H1 (cell line): ENCODE measurements around the gene TRAF3IP1. TPM values are rescaled to one million over a fixed set of nuclear protein-coding genes. Genes with fewer than 3 reads are reported as not detected.

Experiments used
- CTCF ChIA-PET: fragments of 300-600 bp; sonication (Branson Sonifier 250); formaldehyde crosslinking; loops from one replicate; lab custom pipeline; 2021; ENCODE audit not compliant: partially characterized antibody; lab: Charles Lee
- POLR2A ChIA-PET: fragments of 300-600 bp; sonication (Branson Sonifier 250); formaldehyde crosslinking; loops from one replicate; lab custom pipeline; 2021; ENCODE audit warnings: inconsistent platforms; ENCODE audit not compliant: partially characterized antibody; lab: Charles Lee
- DNase-seq, 2 experiments: peaks; one replicate each; pipeline versions ENCODE4 v3.0.0 to v3.0.0-alpha.2; 2010 to 2022; ENCODE audit warnings: low spot score in 2 of 2, low read depth in 1 of 2, mixed read lengths in 1 of 2
- FAIRE-seq: peaks from 2 replicates; lab custom pipeline; 2011; peaks lifted over from hg19 to GRCh38; lab: Jason Lieb, UNC
- H2AFZ ChIP-seq: 2 replicates; pipeline ENCODE4 v1.8.1; 2012; ENCODE audit warnings: low read length, inconsistent platforms
- H2AK5ac ChIP-seq: 2 replicates; pipeline ENCODE4 v1.6.1; 2013; ENCODE audit warnings: low read depth, low read length
- H2BK120ac ChIP-seq: replicated peaks from 2 replicates; pipeline ENCODE3; 2013; ENCODE audit warnings: low read depth, low read length, inconsistent platforms
- H2BK12ac ChIP-seq: 2 replicates; pipeline ENCODE4 v1.6.1; 2013; ENCODE audit warnings: low read depth, low read length
- H2BK15ac ChIP-seq: 2 replicates; pipeline ENCODE4 v1.6.1; 2013; ENCODE audit warnings: low read length
- H2BK20ac ChIP-seq: 2 replicates; pipeline ENCODE4 v1.6.1; 2013; ENCODE audit warnings: low read length
- H2BK5ac ChIP-seq: 2 replicates; pipeline ENCODE4 v1.6.1; 2013; ENCODE audit warnings: low read depth, low read length
- H3K14ac ChIP-seq: 2 replicates; pipeline ENCODE4 v1.6.1; 2013; ENCODE audit warnings: inconsistent platforms; ENCODE audit not compliant: insufficient read length
- H3K18ac ChIP-seq: 2 replicates; pipeline ENCODE4 v1.6.1; 2013; ENCODE audit warnings: low read length; ENCODE audit errors: extremely low read depth
- H3K23ac ChIP-seq: 2 replicates; pipeline ENCODE4 v1.6.1; 2013; ENCODE audit warnings: inconsistent platforms; ENCODE audit not compliant: insufficient read length
- H3K23me2 ChIP-seq: 2 replicates; pipeline ENCODE4 v1.6.1; 2013; ENCODE audit warnings: low read depth, low read length
- H3K27ac ChIP-seq: 2 replicates; pipeline ENCODE4 v1.6.1; 2011; ENCODE audit warnings: low read depth, low read length, inconsistent platforms
- H3K27me3 ChIP-seq, 4 experiments: replicated peaks in 1 of 4; 1 replicate in 1 of 4; 2 replicates in 3 of 4; pipeline versions ENCODE4 v1.6.1 to v1.8.1; 2011 to 2013; ENCODE audit warnings: low read length in 3 of 4, mild to moderate bottlenecking in 3 of 4, inconsistent platforms in 2 of 4, mixed read lengths in 2 of 4, moderate library complexity in 1 of 4; ENCODE audit not compliant: control insufficient read depth in 3 of 4, insufficient read depth in 3 of 4; ENCODE audit errors: extremely low read depth in 1 of 4
- H3K36me3 ChIP-seq, 4 experiments: 2 replicates each; pipeline versions ENCODE4 v1.6.1 to v1.8.1; 2011 to 2013; ENCODE audit warnings: mild to moderate bottlenecking in 4 of 4, low read length in 3 of 4, moderate library complexity in 2 of 4, control low read depth in 1 of 4, inconsistent platforms in 1 of 4; ENCODE audit not compliant: insufficient read depth in 4 of 4, control insufficient read depth in 2 of 4
- H3K4ac ChIP-seq: replicated peaks from 2 replicates; pipeline ENCODE3; 2013; ENCODE audit warnings: low read length, low read depth, mixed read lengths, inconsistent platforms; ENCODE audit not compliant: insufficient read length
- H3K4me1 ChIP-seq, 4 experiments: replicated peaks in 1 of 4; 1 replicate in 1 of 4; 2 replicates in 3 of 4; pipeline versions ENCODE4 v1.6.1 to v1.8.1; 2011 to 2013; ENCODE audit warnings: low read length in 3 of 4, inconsistent platforms in 2 of 4, mixed read lengths in 1 of 4; ENCODE audit not compliant: insufficient read depth in 4 of 4, control insufficient read depth in 3 of 4
- H3K4me2 ChIP-seq, 2 experiments: 2 replicates each; pipeline versions ENCODE4 v1.6.1 to v1.8.1; 2011 to 2013; ENCODE audit warnings: low read depth in 2 of 2, low read length in 2 of 2, control low read depth in 1 of 2, inconsistent platforms in 1 of 2, mild to moderate bottlenecking in 1 of 2; ENCODE audit not compliant: insufficient read depth in 1 of 2
- H3K4me3 ChIP-seq, 4 experiments: fragments of 200-600, 300-600 bp in 1 of 4; sonication (generic), shearing (Covaris generic), sonication (Bioruptor Twin) in 1 of 4; 2 replicates each; pipeline versions ENCODE4 v1.5.1 to v1.8.1; 2011 to 2016; ENCODE audit warnings: low read length in 4 of 4, low read depth in 3 of 4, control low read depth in 2 of 4, inconsistent platforms in 2 of 4, mild to moderate bottlenecking in 2 of 4, mixed read lengths in 1 of 4, moderate library complexity in 1 of 4; ENCODE audit not compliant: insufficient read depth in 2 of 4; ENCODE audit errors: extremely low read depth in 1 of 4
- H3K56ac ChIP-seq: replicated peaks from 2 replicates; pipeline ENCODE3; 2013; ENCODE audit warnings: low read depth, mild to moderate bottlenecking, mixed read lengths, low read length, inconsistent platforms; ENCODE audit not compliant: insufficient read length
- H3K79me1 ChIP-seq: 2 replicates; pipeline ENCODE4 v1.6.1; 2013; ENCODE audit warnings: low read depth, low read length, control low read depth
- H3K79me2 ChIP-seq, 2 experiments: 2 replicates each; pipeline versions ENCODE4 v1.6.1 to v1.8.1; 2012 to 2013; ENCODE audit warnings: low read length in 2 of 2, mild to moderate bottlenecking in 2 of 2, inconsistent platforms in 1 of 2; ENCODE audit not compliant: insufficient read depth in 2 of 2, control insufficient read depth in 1 of 2
- H3K9ac ChIP-seq, 4 experiments: replicated peaks in 1 of 4; 1 replicate in 1 of 4; 2 replicates in 3 of 4; pipeline versions ENCODE4 v1.6.1 to v1.8.1; 2011 to 2013; ENCODE audit warnings: low read depth in 3 of 4, low read length in 3 of 4, control low read depth in 2 of 4, mild to moderate bottlenecking in 2 of 4, moderate library complexity in 2 of 4, inconsistent platforms in 1 of 4; ENCODE audit errors: extremely low read depth in 1 of 4
- H3K9me3 ChIP-seq, 2 experiments: 2 replicates each; pipeline versions ENCODE4 v1.6.1 to v1.8.1; 2012 to 2013; ENCODE audit warnings: mild to moderate bottlenecking in 2 of 2, moderate library complexity in 2 of 2, control low read depth in 1 of 2, inconsistent platforms in 1 of 2, low read depth in 1 of 2, low read length in 1 of 2, mixed read lengths in 1 of 2; ENCODE audit not compliant: insufficient read depth in 2 of 2
- H4K20me1 ChIP-seq, 2 experiments: replicated peaks in 1 of 2; 2 replicates each; pipeline versions ENCODE3 to v1.8.1; 2011 to 2013; ENCODE audit warnings: inconsistent platforms in 2 of 2, low read length in 2 of 2, mild to moderate bottlenecking in 1 of 2; ENCODE audit not compliant: insufficient read depth in 2 of 2, control insufficient read depth in 1 of 2
- H4K5ac ChIP-seq: 2 replicates; pipeline ENCODE4 v1.6.1; 2013; ENCODE audit warnings: low read length, low read depth, mixed read lengths, inconsistent platforms; ENCODE audit not compliant: insufficient read length
- H4K8ac ChIP-seq: 2 replicates; pipeline ENCODE4 v1.8.0; 2013; ENCODE audit warnings: mild to moderate bottlenecking, moderate library complexity, low read length, inconsistent platforms; ENCODE audit not compliant: insufficient read depth; ENCODE audit errors: extremely low read depth
- H4K91ac ChIP-seq: replicated peaks from 2 replicates; pipeline ENCODE3; 2013; ENCODE audit warnings: low read length, mixed read lengths, inconsistent platforms; ENCODE audit not compliant: insufficient read length
- CEBPB ChIP-seq: IDR thresholded peaks from 2 replicates; pipeline ENCODE4 v1.6.1; 2012; ENCODE audit warnings: low read depth, low read length
- GABPA ChIP-seq: IDR thresholded peaks from 2 replicates; pipeline ENCODE4 v1.6.1; 2011; ENCODE audit warnings: mild to moderate bottlenecking, low read length, moderate library complexity, borderline replicate concordance; ENCODE audit not compliant: insufficient read depth
- KDM1A ChIP-seq: fragments of 200-600, 300-600 bp; sonication (generic); IDR thresholded peaks from 2 replicates; pipeline ENCODE4 v1.7.1; 2016; ENCODE audit warnings: mild to moderate bottlenecking, low read length, borderline replicate concordance
- WGBS, 2 experiments: shearing (Covaris generic) in 1 of 2; methylation state at CpG; one replicate each; pipeline versions ENCODE4 v1.1.6 to v1.1.7; 2013 to 2015; ENCODE audit warnings: low lambda C conversion rate in 2 of 2, mixed read lengths in 2 of 2, inconsistent platforms in 1 of 2, low coverage in 1 of 2, missing lambda C conversion rate in 1 of 2; ENCODE audit not compliant: insufficient replicate concordance in 2 of 2, insufficient coverage in 1 of 2, insufficient read length in 1 of 2; ENCODE audit errors: extremely low coverage in 1 of 2, missing lambda C conversion rate in 1 of 2; 5-methylcytosine and 5-hydroxymethylcytosine counted together
- polyA plus RNA-seq, 7 experiments: library from polyadenylated mRNA; depleted of rRNA in 3 of 7; stranded (reverse) in 5 of 7; unstranded in 2 of 7; fragments of >200 nt in 5 of 7; fragments of 200-250 nt in 2 of 7; gene quantifications; 1 replicate in 5 of 7; 2 replicates in 1 of 7; 4 replicates in 1 of 7; pipeline versions ENCODE4 v1.2.1 to v1.2.3, GENCODE V29; 2011 to 2013; ENCODE audit warnings: missing spikeins in 2 of 7, mixed read lengths in 2 of 7
- total RNA-seq: library from RNA; stranded (reverse); fragmentation: NEBNext Ultra II Directional; extraction: Animal tissue kit (Norgen Biotek cat#: 25700); gene quantifications from 2 replicates; pipeline ENCODE4 v1.2.1, GENCODE V29; 2021

The TRAF3IP1 gene
- total and polyA plus RNA-seq, 2 of the 8 experiments (the other 6 are each of a cell fraction or from before 2014, with no cell fraction given), result 2.3 to 17.5 TPM

- no peaks in the 10 kb centered on the region; a peak in 1 of 4 replicates for H3K79me2 ChIP-seq
- no peaks in the 10 kb centered on the region; a peak in 1 of 7 replicates for H3K4me1 ChIP-seq
- 94% methylated on average over 9 of the region's 9 CpGs; no CpG with 5 or more reads in 1 of the 2 experiments for WGBS, 2 experiments
- no peak overlapping the region for H2AK5ac ChIP-seq
- no peak overlapping the region for H3K4me3 ChIP-seq
- no peak overlapping the region for H4K91ac ChIP-seq
- no peak for TF ChIP-seq KDM1A
- peak; percentile 76; the same call in 1 of the 2 replicates for TF ChIP-seq CEBPB
- TF ChIP-seq GABPA, result no peak
- TF ChIP-seq, all 59 proteins: peak for 1
- H3K36me3 ChIP-seq, result peaks cover 4 to 42% (median 30%) of the 10 kb centered on the region in 4 experiments; a peak in 6 of 8 replicates
- H2BK15ac ChIP-seq, result no peak overlapping the region
- DNase-seq (no peak), FAIRE-seq (no peak)
- no peak overlapping the region for H2BK120ac ChIP-seq
- H3K23me2 ChIP-seq, result no peaks in the 10 kb centered on the region
- no peak overlapping the region for H3K27ac ChIP-seq
- no peak overlapping the region for H2AFZ ChIP-seq
- H2BK5ac ChIP-seq, result no peak overlapping the region; the same call in 1 of the 2 replicates
- H3K4ac ChIP-seq, result no peak overlapping the region
- no peaks in the 10 kb centered on the region for H3K27me3 ChIP-seq
- H4K8ac ChIP-seq, result no peak overlapping the region
- H3K79me1 ChIP-seq, result peaks cover 8% of the 10 kb centered on the region; the same call in 1 of the 2 replicates
- ChIA-PET CTCF (interaction anchor here (1.9 kb wide), 1 partner anchor 19 kb away, joined by 3 read pairs; no protein-coding TSS in a partner anchor), POLR2A (no interaction called here)
- no peak overlapping the region for H3K14ac ChIP-seq
- H2BK20ac ChIP-seq, result no peak overlapping the region
- H4K5ac ChIP-seq, result no peak overlapping the region
- no peak overlapping the region for H2BK12ac ChIP-seq
- no peak overlapping the region for H3K18ac ChIP-seq
- H3K56ac ChIP-seq, result no peak overlapping the region
- no peak overlapping the region for H3K9ac ChIP-seq
- no peaks in the 10 kb centered on the region; a peak in 1 of 4 replicates for H3K9me3 ChIP-seq
- peaks cover 4 to 12% of the 10 kb centered on the region in 2 experiments for H4K20me1 ChIP-seq
- H3K4me2 ChIP-seq, result no peak overlapping the region
- no peak overlapping the region for H3K23ac ChIP-seq
Measured at GRCh38 chr2:238449909-238450417, 129.6 kb downstream of the TRAF3IP1 start.
